GM12891 (cell line): Measurements from ENCODE around the gene HTT.

Experiments
- PAX5 ChIP-seq: IDR thresholded peaks from 2 replicates; pipeline ENCODE4 v1.6.1; 2011; ENCODE audit warnings: low read length, moderate library complexity, mild to moderate bottlenecking; ENCODE audit not compliant: insufficient read depth, severe bottlenecking
- POLR2A ChIP-seq: IDR thresholded peaks from 2 replicates; pipeline ENCODE4 v1.6.1; 2011; ENCODE audit warnings: low read depth, low read length, control low read depth
- POLR2AphosphoS5 ChIP-seq: IDR thresholded peaks from 2 replicates; pipeline ENCODE4 v1.6.1; 2011; ENCODE audit warnings: low read depth, low read length, control low read depth
- POU2F2 ChIP-seq: IDR thresholded peaks from 2 replicates; pipeline ENCODE4 v1.6.1; 2011; ENCODE audit warnings: low read depth, mild to moderate bottlenecking, control low read depth, low read length, moderate library complexity
- SPI1 ChIP-seq: IDR thresholded peaks from 2 replicates; pipeline ENCODE4 v1.6.1; 2011; ENCODE audit warnings: low read depth, low read length, control low read depth
- TAF1 ChIP-seq: IDR thresholded peaks from 2 replicates; pipeline ENCODE4 v1.6.1; 2011; ENCODE audit warnings: low read depth, low read length, control low read depth

- TF ChIP-seq PAX5 (no peak), POLR2A (no peak), POLR2AphosphoS5 (no peak), TAF1 (no peak), POU2F2 (no peak), SPI1 (no peak)
Observed at GRCh38 chr4:3042226-3042625, 32.3 kb upstream of the HTT start.
